Activated CD8-positive, alpha-beta T cell treated with anti-CD3 and anti-CD28 coated beads for 36 hours (primary cell): ENCODE results near the gene RASGRF2. TPM values are rescaled to one million over a fixed set of nuclear protein-coding genes. Genes with fewer than 3 reads are reported as not detected.

Source experiments
- ATAC-seq: fragments of 200-7000 bp; cut with Tn5 transposase; one replicate; pipeline ENCODE4 v1.10.0; 2021; ENCODE audit warnings: mild to moderate bottlenecking, moderate library complexity
- CTCF ChIA-PET: fragments of 350-600 bp; sonication (Branson Sonifier 250); formaldehyde crosslinking; loops from one replicate; lab custom pipeline; 2021; ENCODE audit warnings: antibody characterized with exemption; lab: Charles Lee
- POLR2A ChIA-PET: fragments of 350-600 bp; sonication (Branson Sonifier 250); formaldehyde crosslinking; loops from one replicate; lab custom pipeline; 2021; ENCODE audit warnings: antibody characterized with exemption; lab: Charles Lee
- DNase-seq: peaks from one replicate; pipeline ENCODE4 v3.0.0-alpha.2; 2020
- H3K27ac Mint-ChIP-seq: one replicate; pipeline ENCODE4 v1.8.0; 2021; ENCODE audit warnings: mild to moderate bottlenecking, mixed read lengths
- H3K27me3 Mint-ChIP-seq: one replicate; pipeline ENCODE4 v1.8.0; 2021; ENCODE audit warnings: mixed read lengths
- H3K36me3 Mint-ChIP-seq: one replicate; pipeline ENCODE4 v1.8.0; 2021; ENCODE audit warnings: low read depth, mixed read lengths
- H3K4me1 Mint-ChIP-seq: one replicate; pipeline ENCODE4 v1.8.0; 2021; ENCODE audit warnings: low read depth, mixed read lengths
- H3K4me3 Mint-ChIP-seq: one replicate; pipeline ENCODE4 v1.8.0; 2021; ENCODE audit warnings: mild to moderate bottlenecking, moderate library complexity, mixed read lengths
- H3K9me3 Mint-ChIP-seq: one replicate; pipeline ENCODE4 v1.8.0; 2021; ENCODE audit warnings: mixed read lengths
- CTCF ChIP-seq: fragments of 200-600 bp; IDR thresholded peaks from one replicate; pipeline ENCODE4 v1.8.0; 2022; ENCODE audit warnings: antibody characterized with exemption, mild to moderate bottlenecking
- intact Hi-C: fragments of 100-400 bp; cut with micrococcal nuclease; formaldehyde crosslinking; loops from one replicate; pipeline ENCODE4 v1.10.0; 2022
- total RNA-seq, 2 experiments: library from RNA; stranded (reverse); gene quantifications; one replicate each; pipeline ENCODE4 v1.2.3, GENCODE V29; 2021

RASGRF2 gene
- total RNA-seq, 2 experiments from 2014 or later: 14.9 to 15.8 TPM

DNA sequence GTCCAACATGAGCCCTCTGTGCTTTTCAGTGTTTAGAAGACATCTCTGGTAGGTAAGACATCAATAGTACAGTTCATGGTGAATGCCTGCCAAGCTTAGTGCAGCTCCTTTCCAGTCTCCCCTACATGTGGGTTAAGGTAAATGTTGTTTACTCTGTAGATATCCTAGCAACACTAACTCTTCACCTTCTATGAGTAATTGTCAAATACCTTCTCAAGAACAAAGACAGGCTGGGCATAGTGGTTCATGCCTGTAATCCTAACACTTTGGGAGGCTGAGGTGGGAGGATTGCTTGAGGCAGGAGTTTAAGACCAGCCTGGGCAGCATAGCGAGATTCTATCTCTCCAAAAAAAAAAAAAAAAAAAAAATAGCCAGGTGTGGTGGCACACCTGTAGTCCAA lies 18.7 kb upstream of the RASGRF2 start:
- Mint-ChIP-seq H3K36me3 (no peaks in the 10 kb centered on the region), H3K27me3 (no peaks in the 10 kb centered on the region), H3K4me3 (no peak overlapping the region), H3K9me3 (no peaks in the 10 kb centered on the region), H3K4me1 (no peaks in the 10 kb centered on the region), H3K27ac (no peak overlapping the region)
- TF ChIP-seq CTCF: no peak
- POLR2A ChIA-PET: interaction anchor here (0.6 kb wide), 1 partner anchor 22 kb away, joined by 3 read pairs; no protein-coding TSS in a partner anchor
- DNase-seq (no peak), ATAC-seq (no peak)
- CTCF ChIA-PET: no interaction called here
- intact Hi-C loops: no loop called here

DNA sequence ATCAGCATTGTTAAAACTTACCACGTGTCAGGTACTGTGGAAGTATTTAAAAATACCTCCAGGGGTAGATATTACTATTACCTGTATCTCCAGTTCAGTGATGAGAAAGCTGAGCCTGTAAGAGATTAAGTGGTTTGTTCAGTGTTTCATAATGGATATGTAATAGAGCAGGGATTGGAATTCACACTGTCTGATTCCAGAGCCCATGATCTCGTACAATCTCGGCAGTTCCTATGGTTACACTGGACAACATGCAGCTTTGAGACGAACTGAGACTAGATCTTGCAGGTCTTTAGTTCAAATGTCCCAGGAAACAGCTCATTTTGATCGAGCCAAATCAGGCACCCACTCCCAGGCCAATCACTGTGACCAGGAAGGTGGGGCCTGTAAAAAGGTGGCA lies 8.8 kb upstream of the RASGRF2 start:
- no peak overlapping the region for H3K4me3 Mint-ChIP-seq
- no peak for TF ChIP-seq CTCF
- H3K9me3 Mint-ChIP-seq: no peaks in the 10 kb centered on the region
- H3K36me3 Mint-ChIP-seq: no peaks in the 10 kb centered on the region
- ATAC-seq (no peak), DNase-seq (no peak)
- ChIA-PET CTCF (interaction anchor here (1.0 kb wide), 2 partner anchors 157 to 214 kb away, joined by 3 read pairs; no protein-coding TSS in a partner anchor), POLR2A (no interaction called here)
- H3K4me1 Mint-ChIP-seq: no peaks in the 10 kb centered on the region
- no peaks in the 10 kb centered on the region for H3K27me3 Mint-ChIP-seq
- H3K27ac Mint-ChIP-seq: no peak overlapping the region
- intact Hi-C loops: no loop called here

GRCh38 chr5:80953587-80953986 lies 6.6 kb upstream of the RASGRF2 start:
- ATAC-seq (no peak), DNase-seq (no peak)
- H3K27me3 Mint-ChIP-seq: no peaks in the 10 kb centered on the region
- peaks cover 16% of the 10 kb centered on the region for H3K4me1 Mint-ChIP-seq
- intact Hi-C loops: no loop called here
- no peak overlapping the region for H3K27ac Mint-ChIP-seq
- no peak for TF ChIP-seq CTCF
- H3K9me3 Mint-ChIP-seq: no peaks in the 10 kb centered on the region
- ChIA-PET POLR2A (no interaction called here), CTCF (interaction anchor here (1.3 kb wide), 1 partner anchor 155 kb away, joined by 3 read pairs; no protein-coding TSS in a partner anchor)
- no peak overlapping the region for H3K4me3 Mint-ChIP-seq
- H3K36me3 Mint-ChIP-seq: no peaks in the 10 kb centered on the region

DNA sequence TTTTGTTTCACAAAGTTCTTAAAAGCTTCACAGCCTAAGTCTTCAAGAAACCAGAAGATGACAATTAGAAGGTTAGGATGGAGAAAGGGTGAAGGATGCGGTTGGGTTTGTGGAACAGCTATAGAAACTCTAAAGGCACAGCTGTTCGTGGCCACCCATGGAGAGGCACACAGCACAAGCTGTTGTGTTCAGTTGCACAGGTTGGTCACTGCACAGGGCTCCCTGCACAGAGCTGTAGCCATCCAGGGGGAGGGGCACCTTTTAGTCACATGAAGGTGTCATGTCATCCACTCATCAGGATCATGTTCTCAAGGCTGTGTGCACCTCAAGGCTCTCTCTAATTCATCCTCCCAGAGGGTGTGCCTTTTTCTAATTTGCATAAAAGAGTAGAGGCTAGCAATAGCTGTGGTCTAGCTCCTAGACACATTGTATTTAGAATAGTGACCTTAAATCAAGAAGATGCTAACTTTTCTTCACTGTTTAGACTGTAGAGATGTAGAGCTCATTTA lies 5.0 kb upstream of the RASGRF2 start:
- DNase-seq (peak; percentile 14), ATAC-seq (no peak)
- ChIA-PET CTCF (interaction anchor here (1.1 to 2.1 kb wide), 5 partner anchors 36 to 240 kb away, joined by 3 to 5 read pairs (median 4); no protein-coding TSS in a partner anchor), POLR2A (no interaction called here)
- Mint-ChIP-seq H3K9me3 (no peaks in the 10 kb centered on the region), H3K27ac (no peak overlapping the region), H3K36me3 (no peaks in the 10 kb centered on the region), H3K4me3 (no peak overlapping the region), H3K27me3 (no peaks in the 10 kb centered on the region), H3K4me1 (peaks cover 28% of the 10 kb centered on the region)
- no peak for TF ChIP-seq CTCF
- intact Hi-C loops: no loop called here

GRCh38 chr5:80956272-80956671 lies 3.9 kb upstream of the RASGRF2 start:
- no peaks in the 10 kb centered on the region for H3K9me3 Mint-ChIP-seq
- DNase-seq (no peak), ATAC-seq (no peak)
- peaks cover 3% of the 10 kb centered on the region for H3K36me3 Mint-ChIP-seq
- TF ChIP-seq CTCF: no peak
- no peak overlapping the region for H3K27ac Mint-ChIP-seq
- intact Hi-C loops: no loop called here
- no peaks in the 10 kb centered on the region for H3K27me3 Mint-ChIP-seq
- POLR2A ChIA-PET: interaction anchor here (0.7 kb wide), 1 partner anchor 211 kb away, joined by 3 read pairs; no protein-coding TSS in a partner anchor
- H3K4me1 Mint-ChIP-seq: peaks cover 28% of the 10 kb centered on the region
- H3K4me3 Mint-ChIP-seq: no peak overlapping the region
- CTCF ChIA-PET: interaction anchor here (1.0 kb wide), 1 partner anchor 20 kb away, joined by 3 read pairs; no protein-coding TSS in a partner anchor
